SK-N-SH treated with all-trans-retinoic acid at 6 μM for 48 hours (cell line): ENCODE data around the gene NFIA.

Source experiments
- ARNTL ChIP-seq: fragments of 450-650 bp; formaldehyde crosslinking; IDR thresholded peaks from 2 replicates; pipeline ENCODE4 v1.5.0; 2020; ENCODE audit warnings: low read depth, mild to moderate bottlenecking, moderate library complexity, borderline replicate concordance
- SNAI2 ChIP-seq: fragments of 250-450 bp; sonication (Bioruptor Pico); IDR thresholded peaks from 2 replicates; pipeline ENCODE4 v1.5.0; 2020; ENCODE audit warnings: mild to moderate bottlenecking, moderate library complexity
- TCF4 ChIP-seq: fragments of 250-450 bp; sonication (Bioruptor Pico); IDR thresholded peaks from 2 replicates; pipeline ENCODE4 v1.8.0; 2021; ENCODE audit warnings: mild to moderate bottlenecking, moderate library complexity, borderline replicate concordance
- ZFP3 ChIP-seq: fragments of 250-450 bp; sonication (Bioruptor Pico); IDR thresholded peaks from 2 replicates; pipeline ENCODE4 v1.5.0; 2020; ENCODE audit warnings: mild to moderate bottlenecking, moderate library complexity
- ZFP30 ChIP-seq: fragments of 450-650 bp; formaldehyde crosslinking; IDR thresholded peaks from 2 replicates; pipeline ENCODE4 v1.5.0; 2022; ENCODE audit warnings: mild to moderate bottlenecking, moderate library complexity
- ZNF565 ChIP-seq: fragments of 450-650 bp; formaldehyde crosslinking; conservative IDR thresholded peaks from 2 replicates; pipeline ENCODE4 v1.5.0; 2020; ENCODE audit warnings: low read depth, mild to moderate bottlenecking, moderate library complexity
- ZNF8 ChIP-seq: fragments of 450-650 bp; formaldehyde crosslinking; IDR thresholded peaks from 2 replicates; pipeline ENCODE4 v1.5.0; 2020; ENCODE audit warnings: mild to moderate bottlenecking, moderate library complexity
- TF ChIP-seq, protein P1 (sequence below): fragments of 250-450 bp; sonication (Bioruptor Pico); IDR thresholded peaks from 2 replicates; pipeline ENCODE4 v1.8.0; 2020; ENCODE audit warnings: mild to moderate bottlenecking, moderate library complexity, borderline replicate concordance

DNA sequence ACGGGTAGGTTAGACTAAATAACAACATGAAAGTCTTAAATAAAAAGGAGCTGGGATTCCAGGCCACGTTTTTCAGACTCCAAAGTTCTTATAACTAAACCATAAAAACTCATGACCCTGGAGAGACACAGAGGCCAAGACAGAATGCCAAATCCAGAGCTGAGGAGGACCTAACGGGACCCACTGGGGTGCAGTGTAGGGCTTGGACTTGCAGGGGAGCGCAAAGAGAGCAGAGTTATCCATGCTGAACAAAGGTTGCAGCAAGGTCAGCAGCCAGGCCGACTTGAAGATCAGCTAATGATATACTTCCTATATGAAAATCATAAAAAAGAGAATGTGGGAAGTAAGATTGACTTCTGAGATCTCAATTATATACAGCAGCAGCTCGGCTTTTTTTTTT lies 405.4 kb downstream of the NFIA start:
- TF ChIP-seq, protein P1, sequence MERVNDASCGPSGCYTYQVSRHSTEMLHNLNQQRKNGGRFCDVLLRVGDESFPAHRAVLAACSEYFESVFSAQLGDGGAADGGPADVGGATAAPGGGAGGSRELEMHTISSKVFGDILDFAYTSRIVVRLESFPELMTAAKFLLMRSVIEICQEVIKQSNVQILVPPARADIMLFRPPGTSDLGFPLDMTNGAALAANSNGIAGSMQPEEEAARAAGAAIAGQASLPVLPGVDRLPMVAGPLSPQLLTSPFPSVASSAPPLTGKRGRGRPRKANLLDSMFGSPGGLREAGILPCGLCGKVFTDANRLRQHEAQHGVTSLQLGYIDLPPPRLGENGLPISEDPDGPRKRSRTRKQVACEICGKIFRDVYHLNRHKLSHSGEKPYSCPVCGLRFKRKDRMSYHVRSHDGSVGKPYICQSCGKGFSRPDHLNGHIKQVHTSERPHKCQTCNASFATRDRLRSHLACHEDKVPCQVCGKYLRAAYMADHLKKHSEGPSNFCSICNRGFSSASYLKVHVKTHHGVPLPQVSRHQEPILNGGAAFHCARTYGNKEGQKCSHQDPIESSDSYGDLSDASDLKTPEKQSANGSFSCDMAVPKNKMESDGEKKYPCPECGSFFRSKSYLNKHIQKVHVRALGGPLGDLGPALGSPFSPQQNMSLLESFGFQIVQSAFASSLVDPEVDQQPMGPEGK (CRISPR knock-in tag): no peak
- TF ChIP-seq ZFP30 (no peak), ZFP3 (CRISPR knock-in tag) (no peak), SNAI2 (CRISPR knock-in tag) (no peak), TCF4 (CRISPR knock-in tag) (no peak), ZNF565 (CRISPR knock-in tag) (no peak), ZNF8 (CRISPR knock-in tag) (no peak), ARNTL (no peak)
